Fibroblast of gingiva (primary cell): ENCODE data around the gene DGCR8.

Experiments
- DNase-seq: peaks from one replicate; pipeline ENCODE4 v3.0.0-alpha.2; 2011; ENCODE audit warnings: low read depth

DGCR8 gene

DNA sequence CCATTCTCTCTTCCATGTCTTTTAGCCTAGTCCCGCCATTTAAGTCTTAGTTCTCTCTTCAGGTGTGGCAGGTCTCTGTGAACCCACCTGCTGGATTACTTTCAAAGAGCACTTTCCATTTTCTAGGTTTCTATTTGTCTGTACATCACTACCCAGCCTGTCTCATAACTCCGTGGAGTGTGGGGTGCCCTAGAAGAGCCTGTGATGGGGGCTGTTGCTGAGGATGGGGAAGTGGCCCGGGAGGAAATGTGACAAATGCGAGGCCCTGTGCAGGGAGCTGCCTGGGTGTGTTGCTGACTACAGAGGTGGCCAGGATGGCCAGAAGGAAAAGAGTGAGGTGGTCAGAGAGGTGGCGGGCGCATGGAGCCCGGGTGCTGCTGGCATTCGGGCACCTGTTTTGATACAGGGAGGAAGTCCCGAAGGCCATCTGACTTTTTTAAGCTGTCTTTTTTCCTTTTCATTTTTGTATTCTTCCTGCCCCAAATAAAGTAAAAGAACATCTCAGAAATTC is 10.7 kb downstream of the DGCR8 start:
- no peak for DNase-seq

DNA sequence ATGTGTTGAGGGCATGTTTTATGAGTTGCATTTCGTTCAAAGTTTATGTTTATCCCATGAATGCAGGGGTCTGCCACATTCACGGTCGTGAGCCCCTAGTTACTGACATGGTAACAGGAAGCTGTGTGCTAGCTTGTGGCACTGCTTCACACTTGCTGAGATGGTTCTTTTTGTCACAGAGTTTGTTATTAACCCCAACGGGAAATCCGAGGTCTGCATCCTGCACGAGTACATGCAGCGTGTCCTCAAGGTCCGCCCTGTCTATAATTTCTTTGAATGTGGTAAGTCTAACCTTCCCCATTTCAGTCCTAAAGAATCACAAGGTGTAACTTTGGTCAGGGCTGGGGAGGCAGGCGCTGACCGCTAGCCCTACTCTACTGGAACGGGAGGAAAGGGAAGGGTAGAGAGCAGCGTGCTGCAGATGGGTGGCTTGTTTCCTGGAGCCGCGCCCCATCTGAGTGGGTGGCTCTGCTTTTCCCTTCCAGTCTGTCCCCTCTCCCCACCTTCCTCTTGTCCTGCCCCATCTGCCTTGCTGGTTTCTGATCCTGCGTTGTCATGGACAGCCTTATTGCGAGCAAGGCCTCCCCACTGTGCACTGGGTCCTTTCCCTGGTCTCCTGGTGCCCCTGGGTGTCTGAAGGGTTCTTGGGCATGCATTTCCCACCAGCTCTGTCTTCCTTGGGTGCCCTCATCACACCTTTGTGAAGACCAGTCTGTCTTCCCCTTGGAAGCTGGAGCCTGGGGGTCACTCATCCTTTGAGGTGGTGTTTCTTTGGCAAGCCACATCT is 11.8 kb downstream of the DGCR8 start:
- no peak for DNase-seq

GRCh38 chr22:20092477-20092854 is 12.4 kb downstream of the DGCR8 start:
- DNase-seq: no peak

DNA sequence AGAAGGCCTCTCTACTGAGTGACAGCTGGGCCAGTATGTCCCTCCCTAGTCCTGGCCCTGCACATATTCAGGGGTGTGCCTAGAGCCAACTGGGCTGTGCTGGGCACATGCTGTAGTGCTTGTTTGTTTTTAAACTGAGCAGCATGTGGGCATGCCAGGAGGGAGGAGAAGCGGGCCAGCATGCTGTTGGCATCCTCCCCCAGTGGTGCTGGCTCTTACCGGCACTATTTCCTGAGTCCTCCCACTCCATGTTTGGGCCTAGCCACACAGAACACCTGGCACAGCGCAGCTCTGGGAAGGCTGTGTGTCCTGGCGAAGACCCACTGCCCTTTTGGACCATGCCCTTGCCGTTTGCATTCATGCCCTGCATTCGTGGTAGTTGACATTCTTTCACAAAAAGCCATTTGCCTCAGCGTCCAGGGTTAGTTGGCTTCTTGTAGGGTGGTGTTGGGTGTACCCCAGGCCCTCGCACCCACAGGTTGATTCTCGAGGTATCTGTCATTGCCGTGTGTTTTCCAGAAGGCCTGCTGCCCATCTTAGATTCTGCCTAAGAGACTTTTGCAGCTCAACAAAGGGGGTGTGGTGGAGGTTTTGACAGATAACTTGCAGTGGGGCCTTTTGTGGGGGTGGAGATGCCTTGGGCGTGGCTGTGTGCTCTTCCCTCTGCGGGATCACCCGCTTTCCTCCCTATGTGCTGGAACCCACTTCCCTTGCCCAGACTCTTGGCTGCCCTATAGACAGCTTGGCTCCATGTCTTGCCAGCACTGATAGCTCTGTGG is 13.6 kb downstream of the DGCR8 start:
- DNase-seq: no peak

DNA sequence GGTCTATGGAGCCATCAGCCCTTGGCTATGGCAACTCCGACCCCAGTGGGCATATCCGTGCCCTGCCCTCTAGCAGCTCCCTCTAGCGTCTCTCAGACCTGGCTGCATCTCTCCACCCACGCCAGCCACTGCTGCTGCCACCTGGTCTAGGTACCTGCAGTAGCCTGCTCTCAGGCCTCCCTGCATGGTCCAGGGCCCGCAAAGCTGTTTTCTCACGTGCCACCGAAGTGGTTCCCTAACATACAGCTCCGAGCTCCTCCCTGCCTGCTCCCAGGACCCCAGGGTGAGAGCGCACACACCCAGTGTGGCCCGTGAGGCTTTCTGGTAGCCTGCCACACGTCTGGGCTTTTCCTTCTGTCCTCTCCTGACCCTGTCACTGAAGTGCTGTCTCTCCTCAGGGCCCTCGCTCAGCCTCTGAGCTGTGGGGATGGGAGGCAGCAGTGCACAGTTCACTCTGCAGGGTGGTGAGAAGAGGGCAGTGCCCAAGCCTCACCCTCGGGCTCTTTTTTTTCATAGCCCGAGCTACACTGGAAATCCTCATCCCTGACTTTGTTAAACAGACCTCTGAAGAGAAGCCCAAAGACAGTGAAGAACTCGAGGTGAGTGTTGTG is 14.3 kb downstream of the DGCR8 start:
- DNase-seq: no peak

- no peak for DNase-seq
Measured at GRCh38 chr22:20095521-20095920, 15.5 kb downstream of the DGCR8 start.

DNA sequence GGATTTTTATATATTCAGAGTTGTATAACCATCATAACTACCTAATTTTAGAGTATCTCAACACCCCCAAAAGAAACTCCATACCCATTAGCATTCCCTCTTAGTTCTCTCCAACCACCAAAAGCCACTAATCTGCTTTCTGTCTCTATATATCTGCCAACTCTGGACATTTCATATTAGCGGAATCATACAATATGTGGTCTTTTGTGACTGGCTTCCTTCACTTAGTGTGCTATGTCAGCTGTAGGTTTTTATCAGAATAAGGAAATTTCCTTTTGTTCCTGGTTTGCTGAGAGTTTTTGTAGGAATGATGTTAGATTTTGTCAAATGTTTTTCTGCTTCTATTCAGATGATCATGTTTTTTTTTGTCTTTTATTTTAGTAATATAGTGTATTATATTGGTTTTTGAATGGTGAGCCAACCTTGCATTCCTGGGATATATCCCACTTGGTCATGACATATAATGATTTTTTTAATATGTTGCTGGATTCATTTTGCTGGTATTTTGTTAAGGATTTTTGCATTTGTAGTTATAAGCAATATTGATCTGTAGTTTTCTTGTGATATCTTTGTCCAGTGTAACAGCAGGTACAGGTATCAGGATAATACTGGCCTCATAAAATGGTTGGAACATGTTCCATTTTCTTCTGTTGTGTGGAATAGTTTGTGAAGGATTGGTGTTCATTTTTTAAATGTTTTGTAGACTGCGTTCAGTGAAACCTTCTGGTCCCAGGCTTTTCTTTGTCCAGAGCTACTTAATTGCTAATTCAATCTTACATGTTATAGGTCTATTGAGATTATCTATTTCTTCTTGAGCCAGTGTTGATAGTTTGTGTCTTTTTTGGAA is 16.8 kb downstream of the DGCR8 start:
- no peak for DNase-seq

DNA sequence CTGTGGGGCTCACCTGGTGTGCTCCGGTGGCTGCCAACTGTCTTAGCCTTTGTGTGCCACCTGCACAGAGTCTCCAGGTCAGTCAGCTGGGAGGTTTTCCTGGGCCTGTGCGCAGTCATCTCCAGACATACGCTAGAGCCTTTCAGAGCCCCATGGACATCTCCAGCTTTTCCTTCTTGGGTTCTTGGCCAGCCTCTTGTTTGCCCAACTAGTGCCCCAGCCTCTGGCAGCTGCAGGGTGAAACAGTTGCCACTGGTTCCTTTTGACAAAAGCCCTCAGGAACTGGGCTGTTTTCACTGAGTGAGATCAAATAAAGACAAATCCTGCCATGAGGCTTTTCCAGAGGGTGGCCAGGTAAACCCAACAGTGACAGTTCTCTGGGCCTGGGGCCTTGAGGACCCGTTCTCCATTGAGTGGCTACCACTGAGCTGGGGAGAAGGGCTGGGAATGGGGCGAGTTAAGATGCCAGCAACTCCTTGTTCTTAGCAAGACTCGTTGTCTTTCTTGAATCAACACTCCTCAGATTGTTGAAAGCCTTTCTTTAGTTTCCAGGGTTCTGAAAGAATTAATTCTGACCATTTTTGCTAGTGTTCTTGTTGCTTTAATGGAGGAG is 19.2 kb downstream of the DGCR8 start:
- no peak for DNase-seq

DNA sequence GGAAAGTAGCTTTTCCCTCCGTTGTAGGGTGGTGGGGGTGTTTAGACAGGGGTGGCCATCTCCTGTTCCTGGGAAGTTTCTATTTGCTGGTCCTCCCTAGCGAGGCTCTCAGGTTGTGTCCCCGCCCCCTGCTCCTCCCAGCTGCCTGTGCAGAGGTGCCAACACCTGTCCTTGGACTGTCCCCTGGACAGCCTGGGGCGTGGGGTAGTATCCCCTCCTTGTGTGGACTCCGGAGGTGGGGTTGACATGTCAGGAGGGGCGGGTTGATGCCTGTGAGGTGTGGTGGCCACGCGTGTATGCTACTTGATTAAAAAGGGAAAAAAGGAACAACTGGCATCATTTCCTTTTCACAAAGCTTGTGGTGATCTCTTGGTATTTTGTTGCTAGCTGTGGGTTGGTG is 21.6 kb downstream of the DGCR8 start:
- DNase-seq: no peak

DNA sequence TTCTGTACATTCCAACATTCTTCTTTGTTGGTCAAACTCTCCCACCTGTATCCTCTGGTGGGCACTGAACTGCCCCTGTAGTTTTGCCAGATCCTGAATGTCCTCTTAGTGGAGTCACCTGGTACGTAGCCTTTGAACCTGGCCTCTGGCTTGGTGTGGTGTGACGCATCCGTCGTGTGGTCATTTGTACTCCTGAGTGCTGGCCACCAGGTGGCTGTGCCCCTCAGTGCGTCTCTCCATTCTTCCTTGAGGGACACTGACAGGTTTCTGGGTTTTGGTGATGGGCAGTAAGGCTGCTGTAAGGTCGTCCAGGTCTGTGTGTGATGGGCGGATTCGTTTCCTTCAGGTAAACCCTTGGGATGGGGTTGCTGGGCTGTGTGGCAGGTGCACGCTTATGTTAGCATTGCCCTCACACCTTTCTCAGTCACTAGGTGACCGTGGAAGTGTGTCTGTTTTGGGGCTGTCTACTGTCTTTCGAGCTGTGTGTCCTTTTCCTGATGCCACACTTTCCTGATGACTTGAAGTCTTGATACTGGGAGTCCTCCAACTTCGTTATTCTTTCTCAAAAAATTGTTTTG is 22.3 kb downstream of the DGCR8 start:
- no peak for DNase-seq

- no peak for DNase-seq
Measured at GRCh38 chr22:20105456-20106204, 25.6 kb downstream of the DGCR8 start.

DNA sequence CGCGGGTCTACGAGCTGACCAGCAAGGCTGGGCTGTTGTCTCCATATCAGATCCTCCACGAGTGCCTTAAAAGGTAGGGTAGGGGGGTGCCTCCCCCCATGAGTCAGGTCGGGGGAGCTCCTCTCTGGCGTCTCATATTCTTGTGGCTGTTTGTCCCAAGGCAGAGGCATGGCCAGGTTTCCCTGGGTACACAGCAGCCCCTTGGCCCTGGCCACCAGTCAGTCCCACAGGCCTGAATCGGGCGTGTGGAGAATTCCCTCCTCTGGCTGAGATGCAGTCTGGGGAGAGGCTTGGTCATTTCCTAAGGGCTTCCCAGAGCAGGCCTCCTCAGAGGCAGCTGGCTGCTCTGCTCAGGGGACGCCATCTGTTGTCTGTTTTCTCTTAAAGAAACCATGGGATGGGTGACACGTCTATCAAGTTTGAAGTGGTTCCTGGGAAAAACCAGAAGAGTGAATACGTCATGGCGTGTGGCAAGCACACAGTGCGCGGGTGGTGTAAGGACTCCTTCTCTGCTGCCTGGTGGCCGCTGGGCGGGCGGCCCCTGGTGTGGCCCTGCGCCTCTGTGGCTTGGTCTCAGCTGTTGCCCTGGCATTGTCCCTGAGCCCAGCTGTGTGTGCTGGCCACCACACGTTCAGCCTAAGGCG is 26.3 kb downstream of the DGCR8 start:
- DNase-seq: no peak

DNA sequence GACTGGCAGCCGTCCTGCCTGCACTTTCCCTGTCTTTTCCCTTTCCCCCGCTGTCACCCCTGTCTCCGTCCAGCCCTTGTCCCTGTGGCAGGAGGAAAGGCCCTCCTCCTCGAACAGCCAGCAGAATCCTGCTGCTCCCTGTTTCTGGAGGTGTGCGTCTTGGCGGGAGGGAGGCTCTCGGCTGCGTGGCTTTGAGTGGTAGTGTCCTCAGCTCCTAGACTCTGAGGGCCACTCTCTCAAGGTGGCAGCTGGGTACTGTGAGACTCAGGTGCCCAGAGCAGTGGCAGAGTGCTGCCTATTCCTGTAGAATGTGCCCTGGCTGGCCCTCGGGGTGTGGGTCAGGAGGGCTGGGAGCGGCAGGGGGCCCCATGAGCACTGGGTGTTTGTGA is 26.8 kb downstream of the DGCR8 start:
- DNase-seq: no peak

DNA sequence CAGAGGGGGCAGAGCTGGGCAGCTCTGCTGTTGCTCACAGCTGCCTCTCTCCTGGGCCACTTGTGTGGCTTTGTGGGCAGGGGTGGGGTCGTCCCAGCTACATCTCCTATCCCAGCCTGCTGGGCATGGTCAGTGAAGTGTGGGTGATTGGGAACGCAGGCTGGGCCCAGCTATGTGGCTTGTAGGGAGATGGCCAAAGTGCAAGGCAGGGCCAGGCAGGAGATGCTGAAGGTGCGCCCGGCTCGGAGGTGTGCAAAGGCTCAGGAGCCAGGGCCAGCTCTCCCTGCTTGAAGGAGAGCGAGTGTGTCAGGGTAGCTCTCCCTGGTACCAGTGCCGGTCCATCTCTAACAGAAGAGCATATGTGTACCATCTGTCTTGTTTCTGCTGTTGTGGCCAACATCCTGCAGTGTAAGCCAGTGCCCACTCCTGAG is 27.4 kb downstream of the DGCR8 start:
- DNase-seq: no peak

GRCh38 chr22:20107951-20108756 is 28.1 kb downstream of the DGCR8 start:
- DNase-seq: no peak

- no peak for DNase-seq
Measured at GRCh38 chr22:20108757-20109230, 28.8 kb downstream of the DGCR8 start.

GRCh38 chr22:20109411-20110358 is 29.6 kb downstream of the DGCR8 start:
- no peak for DNase-seq
